Activated gamma-delta T cell treated with Interleukin-2 at 50 U/mL for 16 hours (primary cell): Measurements from ENCODE around the gene RANGAP1.

Source experiments
- DNase-seq: peaks from one replicate; pipeline ENCODE4 v3.0.0-alpha.2; 2020

The RANGAP1 gene, protein sequence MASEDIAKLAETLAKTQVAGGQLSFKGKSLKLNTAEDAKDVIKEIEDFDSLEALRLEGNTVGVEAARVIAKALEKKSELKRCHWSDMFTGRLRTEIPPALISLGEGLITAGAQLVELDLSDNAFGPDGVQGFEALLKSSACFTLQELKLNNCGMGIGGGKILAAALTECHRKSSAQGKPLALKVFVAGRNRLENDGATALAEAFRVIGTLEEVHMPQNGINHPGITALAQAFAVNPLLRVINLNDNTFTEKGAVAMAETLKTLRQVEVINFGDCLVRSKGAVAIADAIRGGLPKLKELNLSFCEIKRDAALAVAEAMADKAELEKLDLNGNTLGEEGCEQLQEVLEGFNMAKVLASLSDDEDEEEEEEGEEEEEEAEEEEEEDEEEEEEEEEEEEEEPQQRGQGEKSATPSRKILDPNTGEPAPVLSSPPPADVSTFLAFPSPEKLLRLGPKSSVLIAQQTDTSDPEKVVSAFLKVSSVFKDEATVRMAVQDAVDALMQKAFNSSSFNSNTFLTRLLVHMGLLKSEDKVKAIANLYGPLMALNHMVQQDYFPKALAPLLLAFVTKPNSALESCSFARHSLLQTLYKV

GRCh38 chr22:41285820-41286638 is at the start of gene RANGAP1:
Gene RANGAP1 (minus strand): TSS chr22:41286187. CDS start chr22:41281044, 5,143 bp downstream.
- DNase-seq = peak; percentile 98

- DNase-seq = no peak
These were observed 49.1 kb upstream of the RANGAP1 start for GRCh38 chr22:41334951-41335635.

- DNase-seq = no peak
These were observed 48.2 kb upstream of the RANGAP1 start for GRCh38 chr22:41334215-41334614.

- DNase-seq = no peak
These were observed 47.8 kb upstream of the RANGAP1 start for GRCh38 chr22:41333806-41334205.

- no peak for DNase-seq
These were observed 46.4 kb upstream of the RANGAP1 start for GRCh38 chr22:41332217-41332939.

DNA sequence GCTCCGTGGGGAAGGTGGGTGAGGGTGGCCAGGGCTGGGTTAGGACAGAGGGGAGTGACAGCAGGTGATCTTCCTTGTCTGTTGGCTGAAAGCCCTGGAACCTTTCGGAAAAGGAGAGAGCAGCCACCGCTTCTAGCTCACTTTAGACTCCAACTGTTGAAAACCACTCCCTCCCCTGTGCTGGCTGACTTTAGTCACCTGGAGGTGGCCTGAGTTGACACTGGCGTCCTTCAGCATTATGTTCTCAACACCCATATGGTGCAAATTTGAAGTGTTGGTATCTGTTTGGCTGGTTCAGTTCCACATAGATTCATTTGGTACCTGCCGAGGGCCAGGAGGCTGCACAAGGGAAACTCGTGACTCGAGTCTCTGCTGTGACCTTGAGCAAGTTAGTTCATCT is 44.2 kb upstream of the RANGAP1 start:
- no peak for DNase-seq

- no peak for DNase-seq
These were observed 41.1 kb upstream of the RANGAP1 start for GRCh38 chr22:41327124-41327523.

DNA sequence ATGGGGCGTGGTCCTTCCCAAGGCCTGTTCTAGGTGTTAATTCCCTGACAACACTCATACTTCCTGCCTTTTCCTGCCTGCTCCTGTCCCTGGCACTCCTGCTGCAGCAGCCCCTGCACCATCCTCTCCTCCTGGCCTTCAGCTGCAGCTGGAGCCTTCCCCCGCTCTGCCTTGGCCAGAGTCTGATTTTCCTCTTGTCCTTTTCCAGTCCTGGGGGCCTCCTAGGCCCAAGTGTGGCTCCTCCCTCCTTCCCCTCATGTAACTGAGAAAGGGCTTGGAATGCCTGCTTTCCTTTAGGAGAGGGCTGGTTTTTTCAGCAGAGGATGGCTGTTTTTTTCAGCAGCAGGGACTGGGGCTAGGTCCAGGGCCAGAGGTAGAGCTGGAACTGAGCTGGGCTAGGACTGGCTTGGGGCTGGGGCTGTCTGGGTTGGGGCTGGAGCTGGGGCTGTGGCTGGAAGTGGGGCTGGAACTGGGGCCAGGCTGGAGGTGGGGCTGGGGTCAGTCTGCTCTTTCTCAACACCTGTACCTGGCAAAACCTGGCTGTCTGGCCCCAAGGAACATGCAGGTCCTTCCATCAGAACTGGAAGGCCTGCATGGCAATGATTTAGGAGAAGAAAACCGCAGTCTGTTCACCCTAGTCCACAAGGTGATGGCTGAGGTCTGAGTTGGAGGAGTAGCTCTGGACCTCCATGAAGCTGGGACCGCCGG is 39.0 kb upstream of the RANGAP1 start:
- no peak for DNase-seq

DNA sequence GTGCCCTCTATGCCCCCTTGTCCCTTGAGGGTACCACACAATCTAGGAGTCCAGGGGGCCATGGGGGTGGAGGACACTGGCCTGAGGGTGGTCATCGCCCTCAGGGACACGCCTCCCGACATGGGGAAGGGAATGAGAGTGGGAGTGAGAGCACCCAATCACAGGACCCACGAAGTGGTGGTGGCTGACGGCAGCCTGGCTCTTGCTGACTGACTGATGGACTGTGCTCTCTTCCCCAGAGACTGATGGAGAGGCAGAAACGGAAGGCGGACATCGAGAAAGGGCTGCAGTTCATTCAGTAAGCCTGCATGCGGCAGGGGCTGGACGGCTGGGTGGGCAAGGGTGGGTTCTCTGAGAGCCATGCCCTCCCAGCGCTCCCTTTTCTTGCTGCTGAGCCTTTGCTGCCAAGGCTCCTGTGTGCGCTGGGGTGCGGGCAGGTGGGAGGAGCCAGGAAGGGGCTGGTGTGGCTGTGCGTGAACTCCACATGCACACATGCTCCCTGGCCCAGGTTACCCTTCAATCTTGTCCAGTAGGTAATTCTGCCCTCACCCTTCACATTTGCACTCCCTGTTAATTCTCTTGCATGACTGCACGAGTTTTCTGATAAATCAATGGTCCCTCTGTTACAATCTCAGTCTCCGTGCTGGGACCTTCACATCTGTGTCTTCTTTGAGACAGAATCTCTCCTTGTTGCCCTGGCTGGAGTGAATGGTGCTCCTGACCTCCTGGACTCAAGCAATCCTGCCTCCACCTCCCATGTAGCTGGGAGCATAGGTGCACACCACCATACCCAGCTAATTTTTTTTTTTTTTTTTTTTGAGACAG is 34.6 kb upstream of the RANGAP1 start:
- no peak for DNase-seq

DNA sequence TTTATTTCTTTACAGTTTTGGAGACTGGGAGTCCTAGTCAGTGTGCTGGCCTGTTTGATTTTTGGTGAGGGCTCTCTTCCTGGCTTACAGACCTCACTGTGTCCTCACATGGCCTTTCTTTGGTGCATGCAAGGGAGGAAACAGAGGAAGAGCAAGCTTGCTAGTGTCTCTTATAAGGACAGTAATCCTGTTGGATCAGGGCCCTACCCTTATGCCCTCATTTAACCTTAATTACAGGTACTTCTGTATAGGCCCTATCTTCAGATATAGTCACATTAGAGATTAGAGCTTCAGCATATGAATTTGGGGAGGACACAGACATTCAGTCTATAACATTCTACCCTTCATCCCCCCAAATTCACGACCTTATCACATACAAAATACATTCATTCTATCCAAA is 29.6 kb upstream of the RANGAP1 start:
- DNase-seq = no peak

DNA sequence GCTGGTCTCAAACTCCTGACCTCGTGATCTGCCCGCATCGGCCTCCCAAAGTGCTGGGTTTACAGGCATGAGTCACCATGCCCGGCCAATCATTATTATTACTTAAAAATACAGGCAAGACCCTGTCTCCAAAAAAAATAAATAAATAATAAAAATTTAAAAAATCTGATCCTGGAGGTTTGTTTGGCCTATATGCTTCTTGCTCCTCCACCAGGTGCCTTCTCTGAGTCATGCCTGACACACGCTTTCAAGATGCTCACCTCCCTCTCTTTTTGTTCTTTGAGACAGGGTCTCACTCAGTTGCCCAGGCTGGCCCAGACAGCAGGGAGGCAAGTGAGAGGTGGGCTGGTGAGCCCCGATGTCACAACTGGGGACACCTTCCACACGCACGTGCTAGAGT is 28.8 kb upstream of the RANGAP1 start:
- no peak for DNase-seq

GRCh38 chr22:41311487-41311886 is 25.5 kb upstream of the RANGAP1 start:
- no peak for DNase-seq

DNA sequence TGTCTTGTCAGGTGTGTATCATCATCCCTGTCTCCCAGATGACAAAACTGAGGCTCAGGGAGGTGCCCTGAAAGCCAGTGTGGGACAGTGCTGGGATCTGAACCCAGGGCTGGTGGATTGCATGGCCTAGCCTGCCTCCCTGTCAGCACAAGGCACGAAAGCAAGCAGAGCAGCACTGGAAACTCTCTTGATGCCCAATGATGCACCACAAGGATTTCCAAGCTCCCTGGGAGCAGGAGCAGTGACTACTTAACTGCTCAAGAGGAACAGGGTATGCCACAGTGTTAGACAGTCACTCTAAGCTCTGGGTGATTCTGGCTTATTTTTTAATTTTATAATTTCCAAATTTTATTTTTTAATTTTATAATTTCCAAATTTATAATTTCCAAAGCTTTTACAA is 24.3 kb upstream of the RANGAP1 start:
- no peak for DNase-seq

DNA sequence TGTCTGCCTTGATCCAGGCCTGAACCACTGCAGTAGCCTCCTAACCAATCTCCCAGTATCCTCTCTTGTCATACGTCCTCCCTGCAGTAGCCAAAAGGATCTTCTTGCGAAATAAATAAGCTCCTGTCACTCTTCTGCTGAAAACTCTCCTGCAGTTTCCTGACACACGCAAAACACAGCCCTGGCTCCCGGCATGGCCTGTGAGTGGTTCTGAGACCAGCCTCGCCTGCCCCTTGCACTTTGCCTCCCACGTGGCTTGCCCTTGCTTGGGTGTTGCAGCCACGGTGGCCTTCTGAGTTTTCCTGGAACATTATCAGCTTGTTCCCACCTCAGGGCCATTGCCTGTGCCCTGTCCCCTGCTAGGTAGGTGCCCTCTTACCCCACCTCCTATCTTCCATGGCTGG is 22.6 kb upstream of the RANGAP1 start:
- no peak for DNase-seq

GRCh38 chr22:41308054-41308453 is 22.1 kb upstream of the RANGAP1 start:
- DNase-seq = no peak

GRCh38 chr22:41305646-41306045 is 19.7 kb upstream of the RANGAP1 start:
- DNase-seq = no peak

DNA sequence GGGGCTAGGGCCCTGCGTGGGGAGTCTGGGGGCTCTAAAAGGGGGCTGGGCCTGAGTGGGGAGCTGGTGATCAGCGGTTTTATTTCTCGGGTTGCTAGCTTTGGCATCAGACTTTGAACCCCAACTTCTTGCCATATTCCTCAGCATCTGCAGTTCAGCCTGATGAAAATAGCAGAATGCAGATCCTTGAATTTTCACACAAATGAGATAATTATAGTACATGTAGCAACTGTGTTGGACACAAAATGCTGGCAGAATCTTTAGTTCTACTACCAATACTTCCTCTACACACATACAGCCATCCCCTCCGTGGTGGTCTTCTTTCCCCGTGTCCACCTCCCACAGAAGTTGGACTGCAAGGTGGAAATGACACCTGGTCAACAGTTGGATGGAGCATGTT is 16.8 kb upstream of the RANGAP1 start:
- DNase-seq = no peak

- DNase-seq = peak; percentile 7
These were observed 16.2 kb upstream of the RANGAP1 start for GRCh38 chr22:41302021-41302767.

- DNase-seq = peak; percentile 75
These were observed 15.4 kb upstream of the RANGAP1 start, which contains the start of gene ZC3H7B for GRCh38 chr22:41301085-41302020. Gene ZC3H7B (plus strand): TSS chr22:41301525. CDS start chr22:41320661, 19,136 bp downstream.
